ENCODE data around the gene PRR33. TPM values are rescaled to one million over a fixed set of nuclear protein-coding genes. Genes with fewer than 3 reads are reported as not detected.

The PRR33 gene
- total and polyA plus RNA-seq, 2 donors (not counting 1 experiment from before 2014, with no cell fraction given): not detected

- H3K79me2 ChIP-seq (ENCODE audit: control insufficient read depth, insufficient read depth, low read length): no peaks in the 10 kb centered on the region
- H3K9ac ChIP-seq (ENCODE audit: insufficient read depth, low read length): no peak overlapping the region
- TF ChIP-seq EZH2 (IDR thresholded peaks at IDR 0.05; ENCODE audit: low read length, missing control alignments): no peak
- no peak for TF ChIP-seq CTCF (conservative IDR thresholded peaks at IDR 0.05 in 1 of 2, IDR thresholded peaks at IDR 0.05 in 1 of 2; ENCODE audit: low read depth in 1 of 2, low read length in 2 of 2)
Observed at GRCh38 chr11:1861435-1862411, 30.0 kb downstream of the PRR33 start.

DNA sequence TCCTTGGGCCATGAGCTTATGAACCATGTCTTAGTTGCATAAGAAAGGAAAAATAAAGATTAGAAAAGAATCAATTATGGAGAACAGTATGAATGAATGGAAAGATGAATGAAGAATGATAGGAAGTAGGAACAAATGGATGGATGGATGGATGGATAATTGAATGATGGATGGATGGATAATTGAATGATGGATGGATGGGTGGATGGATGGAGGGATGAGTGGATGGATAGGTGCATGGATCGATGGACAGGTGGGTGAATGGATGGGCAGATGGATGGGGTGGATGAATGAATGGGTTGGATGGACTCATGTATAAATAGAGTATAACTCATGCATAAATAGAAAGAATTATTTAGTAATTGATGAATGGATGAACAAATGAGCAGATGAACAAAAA lies 31.6 kb downstream of the PRR33 start:
- Histone ChIP-seq H3K4me2 (ENCODE audit: extremely low read depth, insufficient read depth, low read length) (no peak overlapping the region), H3K9me3 (ENCODE audit: control insufficient read depth, insufficient read depth, low read depth, low read length) (no peaks in the 10 kb centered on the region), H3K79me2 (ENCODE audit: control insufficient read depth, insufficient read depth, low read length) (no peaks in the 10 kb centered on the region), H3K4me3 (replicated peaks in 1 of 4; ENCODE audit: control extremely low read depth in 1 of 4, insufficient read depth in 1 of 4, low read depth in 3 of 4, low read length in 4 of 4) (no peak overlapping the region), H3K27me3 (ENCODE audit: control insufficient read depth, insufficient read depth, low read length) (no peaks in the 10 kb centered on the region), H3K4me1 (ENCODE audit: control insufficient read depth, extremely low read depth, insufficient read depth, low read length) (peaks cover 9% of the 10 kb centered on the region), H4K20me1 (ENCODE audit: control insufficient read depth, extremely low read depth, insufficient read depth, low read length) (no peaks in the 10 kb centered on the region), H3K36me3 (ENCODE audit: control insufficient read depth, insufficient read depth, low read length) (no peaks in the 10 kb centered on the region), H2AFZ (ENCODE audit: low read length) (no peak overlapping the region), H3K27ac (ENCODE audit: insufficient read depth, low read length) (no peak overlapping the region), H3K9ac (ENCODE audit: insufficient read depth, low read length) (no peak overlapping the region)
- no peak for DNase-seq (ENCODE audit: low read depth in 2 of 2)
- TF ChIP-seq CTCF (conservative IDR thresholded peaks at IDR 0.05 in 1 of 2, IDR thresholded peaks at IDR 0.05 in 1 of 2; ENCODE audit: low read depth in 1 of 2, low read length in 2 of 2): no peak
- TF ChIP-seq EZH2 (IDR thresholded peaks at IDR 0.05; ENCODE audit: low read length, missing control alignments): no peak

More at GRCh38 chr11:1861435-1862411, 30.0 kb downstream of the PRR33 start:
- Histone ChIP-seq H3K27ac (ENCODE audit: insufficient read depth, low read length) (no peak overlapping the region), H3K4me2 (ENCODE audit: extremely low read depth, insufficient read depth, low read length) (no peak overlapping the region), H3K36me3 (ENCODE audit: control insufficient read depth, insufficient read depth, low read length) (no peaks in the 10 kb centered on the region), H3K27me3 (ENCODE audit: control insufficient read depth, insufficient read depth, low read length) (no peaks in the 10 kb centered on the region), H4K20me1 (ENCODE audit: control insufficient read depth, extremely low read depth, insufficient read depth, low read length) (no peaks in the 10 kb centered on the region), H3K9me3 (ENCODE audit: control insufficient read depth, insufficient read depth, low read depth, low read length) (no peaks in the 10 kb centered on the region), H2AFZ (ENCODE audit: low read length) (no peak overlapping the region), H3K4me1 (ENCODE audit: control insufficient read depth, extremely low read depth, insufficient read depth, low read length) (peaks cover 9% of the 10 kb centered on the region), H3K4me3 (replicated peaks in 1 of 4; ENCODE audit: control extremely low read depth in 1 of 4, insufficient read depth in 1 of 4, low read depth in 3 of 4, low read length in 4 of 4) (no peak overlapping the region)
- DNase-seq (ENCODE audit: low read depth in 2 of 2): no peak

DNA sequence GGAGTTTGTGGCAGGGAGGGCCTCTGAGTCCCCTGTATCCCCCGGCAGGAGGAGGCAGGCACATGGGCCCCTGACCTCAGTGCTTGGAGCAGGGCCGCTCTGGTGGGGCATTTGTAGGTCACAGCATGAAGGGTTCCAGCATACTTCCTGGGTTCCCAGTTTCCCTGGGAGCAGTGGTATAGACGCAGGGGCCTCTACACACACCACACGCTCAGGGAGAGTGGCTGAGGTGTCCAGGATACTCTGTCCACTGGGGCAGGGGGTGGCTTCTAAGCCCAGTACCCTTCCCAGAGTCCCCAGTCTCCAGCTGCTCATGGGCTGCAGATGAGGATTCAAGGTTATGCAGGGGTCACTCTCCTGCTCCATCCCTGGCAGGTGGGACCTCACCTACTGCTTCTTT lies 32.7 kb downstream of the PRR33 start:
- Histone ChIP-seq H2AFZ (ENCODE audit: low read length) (no peak overlapping the region), H3K27ac (ENCODE audit: insufficient read depth, low read length) (no peak overlapping the region), H3K4me2 (ENCODE audit: extremely low read depth, insufficient read depth, low read length) (no peak overlapping the region), H3K9ac (ENCODE audit: insufficient read depth, low read length) (no peak overlapping the region), H4K20me1 (ENCODE audit: control insufficient read depth, extremely low read depth, insufficient read depth, low read length) (no peaks in the 10 kb centered on the region), H3K4me1 (ENCODE audit: control insufficient read depth, extremely low read depth, insufficient read depth, low read length) (peaks cover 6% of the 10 kb centered on the region), H3K79me2 (ENCODE audit: control insufficient read depth, insufficient read depth, low read length) (no peaks in the 10 kb centered on the region), H3K36me3 (ENCODE audit: control insufficient read depth, insufficient read depth, low read length) (no peaks in the 10 kb centered on the region), H3K4me3 (replicated peaks in 1 of 4; ENCODE audit: control extremely low read depth in 1 of 4, insufficient read depth in 1 of 4, low read depth in 3 of 4, low read length in 4 of 4) (no peak overlapping the region), H3K27me3 (ENCODE audit: control insufficient read depth, insufficient read depth, low read length) (no peaks in the 10 kb centered on the region), H3K9me3 (ENCODE audit: control insufficient read depth, insufficient read depth, low read depth, low read length) (no peaks in the 10 kb centered on the region)
- no peak for DNase-seq (ENCODE audit: low read depth in 2 of 2)
- no peak for TF ChIP-seq CTCF (conservative IDR thresholded peaks at IDR 0.05 in 1 of 2, IDR thresholded peaks at IDR 0.05 in 1 of 2; ENCODE audit: low read depth in 1 of 2, low read length in 2 of 2)
- TF ChIP-seq EZH2 (IDR thresholded peaks at IDR 0.05; ENCODE audit: low read length, missing control alignments): no peak

Data from fibroblast of lung (primary cell).